GM19438 (cell line): ENCODE measurements around the gene PRR20G.

Experiments used
- ATAC-seq: cut with Tn5 transposase; IDR thresholded peaks from one replicate; pipeline ENCODE4 v1.9.1; 2021; ENCODE audit warnings: low read depth; ENCODE audit not compliant: unreplicated experiment

Gene PRR20G

GRCh38 chr3:127264794-127265514 lies 22.9 kb downstream of the PRR20G start:
- ATAC-seq: no peak

GRCh38 chr3:127264292-127264691 lies 23.6 kb downstream of the PRR20G start:
- ATAC-seq: no peak

GRCh38 chr3:127263586-127264231 lies 24.1 kb downstream of the PRR20G start:
- ATAC-seq: no peak

- ATAC-seq: no peak
Measured at GRCh38 chr3:127263037-127263436, 24.8 kb downstream of the PRR20G start.

GRCh38 chr3:127262533-127262932 lies 25.3 kb downstream of the PRR20G start:
- ATAC-seq: no peak

- ATAC-seq: no peak
Measured at GRCh38 chr3:127261925-127262324, 25.9 kb downstream of the PRR20G start.

GRCh38 chr3:127260826-127261555 lies 26.9 kb downstream of the PRR20G start:
- no peak for ATAC-seq

GRCh38 chr3:127260416-127260815 lies 27.4 kb downstream of the PRR20G start:
- no peak for ATAC-seq

GRCh38 chr3:127259882-127260281 lies 28.0 kb downstream of the PRR20G start:
- no peak for ATAC-seq

GRCh38 chr3:127258733-127259132 lies 29.1 kb downstream of the PRR20G start:
- no peak for ATAC-seq

GRCh38 chr3:127257351-127257750 lies 30.5 kb downstream of the PRR20G start:
- no peak for ATAC-seq

GRCh38 chr3:127256733-127257271 lies 31.0 kb downstream of the PRR20G start:
- ATAC-seq: no peak

GRCh38 chr3:127256138-127256537 lies 31.7 kb downstream of the PRR20G start:
- no peak for ATAC-seq

GRCh38 chr3:127255516-127255915 lies 32.3 kb downstream of the PRR20G start:
- no peak for ATAC-seq

GRCh38 chr3:127254730-127255129 lies 33.1 kb downstream of the PRR20G start:
- ATAC-seq: no peak

GRCh38 chr3:127254033-127254644 lies 33.7 kb downstream of the PRR20G start:
- ATAC-seq: no peak

- ATAC-seq: no peak
Measured at GRCh38 chr3:127253491-127253890, 34.4 kb downstream of the PRR20G start.

- ATAC-seq: no peak
Measured at GRCh38 chr3:127252446-127252845, 35.4 kb downstream of the PRR20G start.

- ATAC-seq: no peak
Measured at GRCh38 chr3:127250032-127250431, 37.8 kb downstream of the PRR20G start.

- no peak for ATAC-seq
Measured at GRCh38 chr3:127247292-127247691, 40.6 kb downstream of the PRR20G start.

GRCh38 chr3:127238602-127239001 lies 49.2 kb downstream of the PRR20G start:
- no peak for ATAC-seq
